ENCODE results near the gene PPP3R1. TPM values are rescaled to one million over a fixed set of nuclear protein-coding genes. Genes with fewer than 3 reads are reported as not detected.
"Not testable (repeated sequence)": the region's sequence is repeated elsewhere in the genome, so short reads cannot be mapped to it uniquely, and the experiment has no call there.

PPP3R1 gene
- total RNA-seq, 3 donors from 2014 or later = 32.8 to 54.4 (median 34.1) TPM

DNA sequence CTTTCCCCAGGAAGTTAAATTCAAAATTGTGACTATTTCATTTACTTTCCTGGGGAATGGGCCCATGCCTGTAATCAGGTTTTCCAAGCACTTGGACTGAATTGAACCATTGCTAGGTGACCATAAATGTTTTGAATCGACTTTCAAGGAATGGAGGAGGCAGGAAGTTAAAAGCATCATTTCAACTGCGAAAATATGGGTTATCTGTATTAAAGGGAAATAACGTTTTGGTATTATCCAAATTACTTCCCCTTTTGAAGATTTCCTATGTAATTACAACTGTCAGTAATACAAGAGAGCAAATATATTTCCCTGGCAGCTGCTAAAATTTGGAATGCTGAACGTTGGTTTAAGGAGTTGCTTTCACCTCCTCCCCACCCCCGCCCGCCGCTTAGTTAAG lies 75.7 kb downstream of the PPP3R1 start:
- intact Hi-C loops (cut with DNase I; ENCODE audit: low total_unique reads) = no loop called here
- Histone ChIP-seq H3K27me3 (no peaks in the 10 kb centered on the region), H3K4me3 (no peak overlapping the region), H3K27ac (no peak overlapping the region), H3K9me3 (no peaks in the 10 kb centered on the region), H3K4me1 (no peaks in the 10 kb centered on the region), H3K36me3 (peaks cover 6% of the 10 kb centered on the region)
- no peak for DNase-seq (ENCODE audit: low spot score in 2 of 2)
- TF ChIP-seq, protein P1, sequence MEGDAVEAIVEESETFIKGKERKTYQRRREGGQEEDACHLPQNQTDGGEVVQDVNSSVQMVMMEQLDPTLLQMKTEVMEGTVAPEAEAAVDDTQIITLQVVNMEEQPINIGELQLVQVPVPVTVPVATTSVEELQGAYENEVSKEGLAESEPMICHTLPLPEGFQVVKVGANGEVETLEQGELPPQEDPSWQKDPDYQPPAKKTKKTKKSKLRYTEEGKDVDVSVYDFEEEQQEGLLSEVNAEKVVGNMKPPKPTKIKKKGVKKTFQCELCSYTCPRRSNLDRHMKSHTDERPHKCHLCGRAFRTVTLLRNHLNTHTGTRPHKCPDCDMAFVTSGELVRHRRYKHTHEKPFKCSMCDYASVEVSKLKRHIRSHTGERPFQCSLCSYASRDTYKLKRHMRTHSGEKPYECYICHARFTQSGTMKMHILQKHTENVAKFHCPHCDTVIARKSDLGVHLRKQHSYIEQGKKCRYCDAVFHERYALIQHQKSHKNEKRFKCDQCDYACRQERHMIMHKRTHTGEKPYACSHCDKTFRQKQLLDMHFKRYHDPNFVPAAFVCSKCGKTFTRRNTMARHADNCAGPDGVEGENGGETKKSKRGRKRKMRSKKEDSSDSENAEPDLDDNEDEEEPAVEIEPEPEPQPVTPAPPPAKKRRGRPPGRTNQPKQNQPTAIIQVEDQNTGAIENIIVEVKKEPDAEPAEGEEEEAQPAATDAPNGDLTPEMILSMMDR (IDR thresholded peaks at IDR 0.05) = no peak
- TF ChIP-seq POLR2A (IDR thresholded peaks at IDR 0.05) (no peak), POLR2AphosphoS5 (IDR thresholded peaks at IDR 0.05) (no peak)

DNA sequence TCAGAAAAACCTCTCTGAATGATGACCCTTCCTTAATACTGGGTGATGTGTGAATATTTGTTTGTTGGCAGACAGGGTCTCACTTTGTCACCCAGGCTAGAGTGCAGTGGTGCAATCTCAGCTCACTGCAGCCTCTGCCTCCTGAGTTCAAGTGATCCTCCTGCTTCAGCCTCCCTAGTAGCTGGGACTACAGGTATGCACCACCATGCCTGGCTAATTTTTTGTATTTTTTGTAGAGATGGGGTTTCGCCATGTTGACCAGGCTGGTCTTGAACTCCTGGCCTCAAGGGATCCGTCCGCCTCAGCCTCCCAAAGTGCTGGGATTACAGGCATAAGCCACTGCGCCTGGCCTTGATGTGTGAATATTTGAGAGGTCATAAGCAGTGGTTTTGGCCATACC lies 77.1 kb downstream of the PPP3R1 start:
- H3K27ac ChIP-seq; H3K9me3 ChIP-seq; H3K36me3 ChIP-seq; H3K27me3 ChIP-seq; intact Hi-C loops (cut with DNase I; ENCODE audit: low total_unique reads); H3K4me1 ChIP-seq; DNase-seq (ENCODE audit: low spot score in 2 of 2); H3K4me3 ChIP-seq: not testable (repeated sequence)

DNA sequence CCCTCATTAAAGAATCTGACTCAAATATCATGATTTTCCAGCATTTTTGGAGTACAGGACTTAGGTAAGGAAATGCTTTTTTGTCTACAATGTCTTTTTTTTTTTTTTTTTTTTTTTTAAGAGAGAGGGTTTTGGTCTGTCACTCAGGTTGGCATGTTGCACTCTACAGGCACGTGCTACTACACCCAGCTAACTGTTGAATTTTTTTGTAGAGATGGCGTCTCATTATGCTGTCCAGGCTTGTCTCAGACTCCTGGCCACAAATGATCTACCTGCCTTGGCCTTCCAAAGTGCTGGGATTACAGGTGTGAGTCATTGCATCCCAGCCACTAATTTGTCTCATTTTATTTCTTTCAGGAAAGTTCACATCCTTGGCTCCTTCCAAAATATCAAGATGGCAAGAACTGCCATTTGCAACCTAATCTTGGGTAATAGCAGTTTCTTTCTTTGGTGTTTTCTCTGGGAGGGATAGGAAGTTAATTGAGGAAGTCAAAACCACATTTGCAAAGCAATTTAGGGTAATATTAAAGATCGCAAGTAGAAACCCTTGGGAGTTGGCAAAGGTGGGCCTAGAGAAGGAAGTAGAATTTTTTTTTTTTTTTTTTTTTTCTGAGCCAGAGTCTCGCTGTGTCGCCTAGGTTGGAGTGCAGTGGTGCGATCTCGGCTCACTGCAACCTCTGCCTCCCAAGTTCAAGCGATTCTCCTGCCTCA lies 79.2 kb downstream of the PPP3R1 start:
- no peak for TF ChIP-seq POLR2A (IDR thresholded peaks at IDR 0.05)
- TF ChIP-seq POLR2AphosphoS5 (IDR thresholded peaks at IDR 0.05) = no peak
- TF ChIP-seq, protein P1 (IDR thresholded peaks at IDR 0.05) = no peak
- intact Hi-C loops (cut with DNase I; ENCODE audit: low total_unique reads) = no loop called here
- no peaks in the 10 kb centered on the region for H3K27me3 ChIP-seq
- no peaks in the 10 kb centered on the region for H3K9me3 ChIP-seq
- DNase-seq (ENCODE audit: low spot score in 2 of 2) = no peak
- no peak overlapping the region for H3K4me3 ChIP-seq
- H3K36me3 ChIP-seq = no peaks in the 10 kb centered on the region
- no peaks in the 10 kb centered on the region for H3K4me1 ChIP-seq
- H3K27ac ChIP-seq = no peak overlapping the region

DNA sequence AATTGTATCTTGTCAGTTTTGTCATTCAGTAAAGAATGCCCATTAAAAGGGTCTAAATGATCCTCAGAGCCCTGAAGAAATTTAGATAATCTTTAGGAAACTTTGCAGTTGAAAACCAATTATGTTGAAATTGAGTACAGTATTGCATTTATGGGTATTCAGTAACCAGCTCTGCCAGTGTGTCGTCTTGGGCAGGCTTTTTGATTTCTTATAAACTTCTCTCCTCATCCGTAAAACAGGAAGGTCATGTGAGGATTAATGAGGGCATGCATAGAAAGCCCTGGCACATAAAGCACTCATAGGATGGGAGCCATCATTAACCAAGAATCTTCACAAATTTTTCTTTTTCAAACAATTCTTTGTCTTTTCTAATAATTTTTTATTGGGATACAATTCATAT lies 79.8 kb downstream of the PPP3R1 start:
- TF ChIP-seq, protein P1 (IDR thresholded peaks at IDR 0.05) = no peak
- TF ChIP-seq POLR2A (IDR thresholded peaks at IDR 0.05) = no peak
- no peak for TF ChIP-seq POLR2AphosphoS5 (IDR thresholded peaks at IDR 0.05)
- intact Hi-C loops (cut with DNase I; ENCODE audit: low total_unique reads) = no loop called here
- no peak for DNase-seq (ENCODE audit: low spot score in 2 of 2)
- Histone ChIP-seq H3K27me3 (no peaks in the 10 kb centered on the region), H3K27ac (no peak overlapping the region), H3K4me3 (no peak overlapping the region), H3K9me3 (no peaks in the 10 kb centered on the region), H3K36me3 (no peaks in the 10 kb centered on the region), H3K4me1 (no peaks in the 10 kb centered on the region)

DNA sequence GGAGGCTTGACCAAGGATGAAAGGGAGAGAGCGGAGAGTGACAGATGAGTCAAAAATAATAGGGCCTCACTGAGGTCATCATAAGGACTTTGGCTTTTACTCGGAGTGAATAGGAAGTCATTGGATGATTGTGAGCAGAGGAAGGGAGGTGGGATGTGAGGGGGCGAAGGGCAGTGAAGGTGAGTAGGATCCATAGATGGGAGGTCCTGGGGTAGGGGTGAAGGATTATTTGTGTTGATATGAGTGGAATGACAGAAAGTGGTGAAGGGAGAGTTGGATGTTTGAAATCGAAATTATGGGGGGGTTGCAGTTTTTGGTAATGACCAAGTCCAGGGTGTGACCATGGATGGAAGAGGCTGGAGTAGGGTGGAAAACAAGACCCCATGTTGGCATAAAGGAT lies 80.6 kb downstream of the PPP3R1 start:
- Histone ChIP-seq H3K4me3 (no peak overlapping the region), H3K27ac (no peak overlapping the region), H3K9me3 (no peaks in the 10 kb centered on the region), H3K4me1 (no peaks in the 10 kb centered on the region), H3K36me3 (no peaks in the 10 kb centered on the region), H3K27me3 (no peaks in the 10 kb centered on the region)
- TF ChIP-seq POLR2A (IDR thresholded peaks at IDR 0.05) = no peak
- no peak for TF ChIP-seq POLR2AphosphoS5 (IDR thresholded peaks at IDR 0.05)
- TF ChIP-seq, protein P1 (IDR thresholded peaks at IDR 0.05) = no peak
- intact Hi-C loops (cut with DNase I; ENCODE audit: low total_unique reads) = no loop called here
- no peak for DNase-seq (ENCODE audit: low spot score in 2 of 2)
